ENCODE results near the gene MYB.

MYB gene

GRCh38 chr6:135161411-135162395 lies 19.4 kb upstream of the MYB start:
- H3K27ac ChIP-seq (ENCODE audit: extremely low read depth, low read depth, low read length), result no peak overlapping the region
- no peak overlapping the region for H3K4me3 ChIP-seq (ENCODE audit: low read depth, low read length)
- no peaks in the 10 kb centered on the region for H3K36me3 ChIP-seq (ENCODE audit: control insufficient read depth in 2 of 2, insufficient read depth in 1 of 2, low read length in 2 of 2)
- TF ChIP-seq ZFP37 (tag by site-specific recombination; IDR thresholded peaks at IDR 0.05) (no peak), ZNF202 (tag by site-specific recombination; IDR thresholded peaks at IDR 0.05; ENCODE audit: borderline replicate concordance) (no peak), ZNF148 (tag by site-specific recombination; IDR thresholded peaks at IDR 0.05; ENCODE audit: borderline replicate concordance) (no peak), ZNF664 (tag by site-specific recombination; IDR thresholded peaks at IDR 0.05) (no peak), MYNN (tag by site-specific recombination; IDR thresholded peaks at IDR 0.05; ENCODE audit: borderline replicate concordance) (no peak), ZNF169 (tag by site-specific recombination; IDR thresholded peaks at IDR 0.05) (no peak), HOXD13 (CRISPR knock-in tag; IDR thresholded peaks at IDR 0.05; ENCODE audit: borderline replicate concordance) (no peak), ZNF549 (tag by site-specific recombination; IDR thresholded peaks at IDR 0.05) (no peak), ZNF18 (tag by site-specific recombination; IDR thresholded peaks at IDR 0.05) (no peak), ZNF19 (tag by site-specific recombination; IDR thresholded peaks at IDR 0.05; ENCODE audit: low read depth) (no peak), ZNF768 (tag by site-specific recombination; IDR thresholded peaks at IDR 0.05) (no peak)
- H3K4me1 ChIP-seq (ENCODE audit: control insufficient read depth, insufficient read depth, low read length), result no peaks in the 10 kb centered on the region
- H3K9me3 ChIP-seq (ENCODE audit: control insufficient read depth, insufficient read depth, low read depth, low read length), result no peaks in the 10 kb centered on the region
- POLR2A ChIA-PET, result no interaction called here
- CTCF ChIA-PET, result interaction anchor here (0.6 to 2.6 kb wide), 32 partner anchors 8 to 1633 kb away, joined by 3 to 18 read pairs (median 4); no protein-coding TSS in a partner anchor

- no peaks in the 10 kb centered on the region for H3K9me3 ChIP-seq (ENCODE audit: control insufficient read depth, insufficient read depth, low read depth, low read length)
- no peaks in the 10 kb centered on the region for H3K4me1 ChIP-seq (ENCODE audit: control insufficient read depth, insufficient read depth, low read length)
- CTCF ChIA-PET, result interaction anchor here (0.6 to 2.6 kb wide), 37 partner anchors 9 to 1941 kb away, joined by 3 to 18 read pairs (median 4); no protein-coding TSS in a partner anchor
- no peak overlapping the region for H3K4me3 ChIP-seq (ENCODE audit: low read depth, low read length)
- POLR2A ChIA-PET, result interaction anchor here (0.6 kb wide), 1 partner anchor 51 kb away, joined by 3 read pairs; no protein-coding TSS in a partner anchor
- H3K27ac ChIP-seq (ENCODE audit: extremely low read depth, low read depth, low read length), result no peak overlapping the region
- no peaks in the 10 kb centered on the region for H3K36me3 ChIP-seq (ENCODE audit: control insufficient read depth in 2 of 2, insufficient read depth in 1 of 2, low read length in 2 of 2)
- TF ChIP-seq SALL2 (tag by site-specific recombination; IDR thresholded peaks at IDR 0.05; ENCODE audit: borderline replicate concordance) (no peak), ZBTB6 (tag by site-specific recombination; IDR thresholded peaks at IDR 0.05) (no peak), EGR2 (tag by site-specific recombination; IDR thresholded peaks at IDR 0.05; ENCODE audit: low read depth) (no peak), ZFP69B (tag by site-specific recombination; IDR thresholded peaks at IDR 0.05) (peak; percentile 86), YY2 (tag by site-specific recombination; IDR thresholded peaks at IDR 0.05) (no peak), ZNF362 (tag by site-specific recombination; IDR thresholded peaks at IDR 0.05) (0 out of 2 replicates have a peak, but pooled peaks have one; percentile 16), PRDM1 (tag by site-specific recombination; IDR thresholded peaks at IDR 0.05) (no peak), IKZF3 (tag by site-specific recombination; IDR thresholded peaks at IDR 0.05) (peak; percentile 38; the same call in 1 of the 2 replicates), ZNF133 (tag by site-specific recombination; IDR thresholded peaks at IDR 0.05) (no peak), ZNF26 (tag by site-specific recombination; IDR thresholded peaks at IDR 0.05) (no peak), ZFP37 (tag by site-specific recombination; IDR thresholded peaks at IDR 0.05) (no peak), ZFHX2 (tag by site-specific recombination; conservative IDR thresholded peaks at IDR 0.05) (no peak), ZNF23 (tag by site-specific recombination; IDR thresholded peaks at IDR 0.05; ENCODE audit: borderline replicate concordance) (no peak), ZNF324 (tag by site-specific recombination; IDR thresholded peaks at IDR 0.05) (no peak)
Observed at GRCh38 chr6:135162678-135163439, 18.2 kb upstream of the MYB start.

Data from HEK293 (cell line).